HG03159 (cell line): Measurements from ENCODE around the gene RFXANK.
"Not testable (repeated sequence)": the region's sequence is repeated elsewhere in the genome, so short reads cannot be mapped to it uniquely, and the experiment has no call there.

ENCODE experiments used
- ATAC-seq: cut with Tn5 transposase; IDR thresholded peaks from one replicate; pipeline ENCODE4 v1.9.1; 2021; ENCODE audit warnings: mild to moderate bottlenecking, moderate library complexity; ENCODE audit not compliant: unreplicated experiment

Gene RFXANK, protein sequence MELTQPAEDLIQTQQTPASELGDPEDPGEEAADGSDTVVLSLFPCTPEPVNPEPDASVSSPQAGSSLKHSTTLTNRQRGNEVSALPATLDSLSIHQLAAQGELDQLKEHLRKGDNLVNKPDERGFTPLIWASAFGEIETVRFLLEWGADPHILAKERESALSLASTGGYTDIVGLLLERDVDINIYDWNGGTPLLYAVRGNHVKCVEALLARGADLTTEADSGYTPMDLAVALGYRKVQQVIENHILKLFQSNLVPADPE

DNA sequence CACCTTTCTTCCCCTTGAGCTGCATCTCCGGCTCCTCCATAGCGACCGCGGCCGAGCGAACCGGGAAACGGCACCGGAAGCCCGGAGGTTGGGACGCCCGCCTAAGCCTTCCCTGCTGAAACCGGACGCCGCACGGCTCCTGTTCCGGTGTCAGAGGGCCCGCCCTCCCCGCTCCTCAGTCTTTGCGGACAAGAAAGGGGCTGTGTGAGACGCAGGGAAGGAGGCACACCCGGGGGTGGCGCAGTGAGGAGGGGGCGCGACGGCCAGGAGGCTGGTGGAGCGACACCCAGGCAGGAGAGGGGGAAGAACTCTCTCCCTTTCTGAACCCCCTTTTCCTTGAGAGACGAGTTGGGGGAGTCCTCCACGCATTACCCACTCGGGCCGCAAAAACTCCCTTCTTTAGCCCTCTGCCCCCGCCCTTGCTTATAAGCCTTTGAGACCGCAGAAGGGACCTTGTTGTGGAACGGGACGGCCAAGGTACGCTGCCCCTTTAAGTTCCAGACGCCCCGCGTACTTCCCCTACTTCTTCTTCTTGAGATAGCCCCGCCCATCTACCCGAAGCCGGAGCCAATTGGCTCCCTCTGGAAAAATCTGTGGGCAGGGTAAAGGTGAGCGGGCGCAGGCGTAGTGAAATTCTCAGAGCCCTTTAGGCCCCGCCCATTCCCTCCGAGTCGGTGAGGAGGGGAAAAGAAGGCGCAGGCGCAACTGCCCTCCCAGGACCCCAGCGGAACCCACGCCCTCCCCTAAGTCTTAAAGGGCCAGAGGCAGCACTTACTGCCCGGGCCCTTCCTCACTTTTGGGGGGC is at the start of gene RFXANK, which contains the start of gene BORCS8:
Gene RFXANK, plus strand, starts transcription at position 181 of the 805 bp plus-strand sequence. CDS start 1,689 bp downstream, outside the sequence.
Gene BORCS8, minus strand, starts transcription at position 75 of the 805 bp plus-strand sequence. Its CDS starts 35 bp downstream, at position 40.
- peak; percentile 87 for ATAC-seq

- ATAC-seq, result no peak
Measured at GRCh38 chr19:19142347-19142746, 49.7 kb upstream of the RFXANK start.

GRCh38 chr19:19145281-19145680 is 46.8 kb upstream of the RFXANK start:
- ATAC-seq, result no peak

DNA sequence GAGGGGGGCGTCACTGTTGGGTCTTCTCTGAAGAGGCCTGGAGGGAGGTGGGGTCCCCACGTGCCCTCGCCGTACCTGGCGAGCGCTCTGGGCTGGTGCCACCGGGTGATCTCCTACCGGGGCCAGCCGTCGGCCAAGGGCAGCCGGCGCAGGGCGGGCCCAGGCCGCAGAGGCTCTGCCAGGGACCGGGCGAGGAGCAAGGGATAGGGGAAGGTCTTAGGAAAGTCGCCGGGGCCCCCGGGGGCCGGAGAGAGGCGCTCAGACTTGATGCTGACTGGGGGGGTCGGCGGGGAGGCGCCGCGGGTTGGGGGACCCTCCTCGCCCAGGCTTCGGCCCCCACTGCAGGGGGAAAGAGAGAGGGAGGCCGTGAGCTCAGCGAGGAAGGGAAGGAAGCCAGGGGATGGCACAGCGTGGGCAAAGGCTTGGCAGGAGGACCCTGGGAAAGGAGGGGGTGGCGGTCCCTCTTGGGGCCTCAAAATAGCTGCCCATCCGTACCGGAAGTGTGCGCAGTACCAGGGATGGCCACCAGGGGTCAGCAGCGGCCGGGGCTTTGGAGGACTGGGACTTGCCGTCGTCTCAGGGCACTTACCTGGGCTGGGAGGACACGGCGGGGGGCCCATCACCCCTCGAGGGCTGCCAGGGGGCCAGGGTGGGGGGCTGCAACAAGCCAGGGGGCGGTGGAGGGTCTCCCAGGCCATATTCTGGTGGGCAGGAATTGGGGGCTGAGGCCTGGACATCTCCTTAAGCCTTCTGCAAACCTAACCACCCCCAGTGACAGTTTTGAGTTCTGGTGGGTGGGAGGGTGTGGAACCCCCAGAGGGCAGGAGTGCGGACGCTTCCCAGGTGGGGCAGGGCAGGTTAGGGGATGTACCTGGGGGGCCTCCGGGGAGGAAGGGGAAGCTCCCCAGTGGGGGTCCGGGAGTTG is 46.1 kb upstream of the RFXANK start:
- no peak for ATAC-seq

GRCh38 chr19:19146865-19147264 is 45.2 kb upstream of the RFXANK start:
- no peak for ATAC-seq

DNA sequence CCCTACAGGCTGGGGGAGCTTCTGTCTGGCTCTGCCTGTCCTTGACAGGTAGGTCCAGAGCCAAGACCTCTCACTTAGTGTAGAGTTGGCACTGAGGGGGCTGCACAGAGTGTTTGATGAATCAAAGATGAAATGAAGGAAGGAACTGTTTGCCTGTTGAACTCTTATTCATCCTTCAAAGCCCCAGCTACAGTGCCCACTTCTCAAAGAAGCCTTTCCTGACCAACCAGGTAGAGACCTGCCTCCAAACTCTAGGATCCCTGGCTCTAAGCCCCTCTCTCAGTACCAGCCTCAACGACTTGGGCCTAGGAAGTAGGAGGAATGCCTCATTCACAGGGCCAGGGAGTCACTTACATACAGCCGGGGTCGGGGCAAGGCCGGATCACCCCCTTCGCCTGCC is 44.7 kb upstream of the RFXANK start:
- ATAC-seq, result no peak

- not testable (repeated sequence) for ATAC-seq
Measured at GRCh38 chr19:19148504-19148903, 43.6 kb upstream of the RFXANK start.

- no peak for ATAC-seq
Measured at GRCh38 chr19:19149435-19149834, 42.6 kb upstream of the RFXANK start.

DNA sequence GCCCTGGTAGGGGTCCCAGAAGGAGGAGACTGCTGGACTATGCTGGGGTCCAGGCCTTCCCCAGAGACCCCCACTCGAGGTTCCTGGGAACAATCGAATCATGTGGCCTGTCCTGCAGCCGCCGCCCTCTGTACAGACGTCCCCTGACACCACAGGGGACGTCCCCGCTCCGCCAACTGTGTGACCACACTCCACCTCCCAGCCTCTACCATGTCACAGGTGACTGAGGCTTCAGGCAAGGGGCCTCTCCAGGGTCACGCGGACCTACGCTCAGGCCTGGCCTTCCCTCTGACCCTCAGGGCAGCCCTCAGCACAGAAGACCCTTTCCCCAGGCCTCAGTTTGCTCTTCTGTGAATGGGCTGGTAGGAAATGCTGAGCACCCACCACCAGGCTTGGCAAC is 40.6 kb upstream of the RFXANK start:
- ATAC-seq, result no peak

- ATAC-seq, result no peak
Measured at GRCh38 chr19:19152668-19153384, 39.2 kb upstream of the RFXANK start.

DNA sequence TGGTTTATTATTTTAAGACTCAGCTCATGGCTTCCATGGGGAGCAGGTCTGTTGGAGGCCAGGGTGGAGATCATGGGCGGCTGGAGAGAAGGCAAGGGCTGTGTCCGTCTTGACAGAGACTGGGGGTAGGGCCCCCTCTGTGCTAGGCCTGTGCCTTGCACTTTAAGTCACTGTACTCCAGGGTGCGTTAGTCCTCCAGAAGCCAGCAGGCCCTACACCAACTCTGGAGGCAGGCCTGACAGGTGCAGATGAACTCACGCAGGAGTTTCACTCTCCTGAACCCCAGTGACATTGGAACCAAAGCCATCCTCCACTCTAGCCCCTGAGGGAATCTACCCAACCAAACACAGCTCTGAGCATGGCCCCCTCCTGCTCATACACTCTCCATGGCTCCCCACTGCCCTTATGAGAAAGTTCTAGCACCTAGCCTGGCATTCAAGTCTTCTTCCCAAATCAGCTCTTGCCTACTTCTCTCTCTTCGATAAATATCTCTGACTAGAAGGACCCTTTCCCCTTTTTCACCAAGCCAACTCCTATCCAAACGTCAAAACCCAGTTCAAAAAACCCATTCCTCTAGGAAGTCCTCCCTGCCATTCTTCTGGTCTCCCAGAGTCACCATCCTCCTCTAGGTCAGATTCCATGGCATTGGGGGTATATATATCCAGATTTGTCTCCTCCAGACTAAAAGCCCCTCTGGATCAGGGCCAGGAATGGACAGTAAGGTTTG is 37.1 kb upstream of the RFXANK start:
- ATAC-seq, result no peak

DNA sequence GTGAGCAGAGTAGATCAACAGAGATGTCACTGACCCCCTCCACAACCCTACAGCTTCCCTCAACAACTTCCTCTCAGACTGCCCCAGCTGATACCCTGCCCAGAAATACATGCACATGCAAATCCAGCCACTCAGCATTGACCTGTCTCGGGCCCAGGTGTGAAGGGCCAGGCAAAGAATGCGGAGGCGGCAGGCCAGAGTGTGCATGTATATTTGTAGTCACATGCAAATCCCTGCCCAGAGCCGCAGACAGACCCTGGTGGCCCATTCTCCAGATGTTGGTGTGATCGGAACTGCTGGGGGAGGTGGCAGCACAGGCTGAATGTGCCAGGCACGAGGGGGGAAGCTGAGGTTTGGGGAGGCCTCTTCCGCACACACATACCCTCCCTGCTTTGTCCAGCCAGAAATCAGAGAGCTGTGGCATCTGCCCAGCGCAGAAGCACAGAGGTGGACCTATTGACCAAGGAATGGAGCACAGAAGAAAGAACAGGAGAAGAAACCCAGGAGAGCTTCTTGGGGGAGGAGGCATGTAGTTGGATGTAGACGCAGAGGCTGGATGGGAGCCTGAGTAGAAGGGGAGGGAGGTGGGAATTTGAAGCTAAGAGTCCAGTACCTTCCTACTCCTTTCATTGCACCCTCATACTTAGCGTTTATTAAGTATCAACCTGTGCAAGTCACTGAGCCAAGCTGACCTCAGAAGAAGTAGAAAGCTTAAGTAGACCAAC is 36.4 kb upstream of the RFXANK start:
- no peak for ATAC-seq

- no peak for ATAC-seq
Measured at GRCh38 chr19:19157808-19158207, 34.2 kb upstream of the RFXANK start.

DNA sequence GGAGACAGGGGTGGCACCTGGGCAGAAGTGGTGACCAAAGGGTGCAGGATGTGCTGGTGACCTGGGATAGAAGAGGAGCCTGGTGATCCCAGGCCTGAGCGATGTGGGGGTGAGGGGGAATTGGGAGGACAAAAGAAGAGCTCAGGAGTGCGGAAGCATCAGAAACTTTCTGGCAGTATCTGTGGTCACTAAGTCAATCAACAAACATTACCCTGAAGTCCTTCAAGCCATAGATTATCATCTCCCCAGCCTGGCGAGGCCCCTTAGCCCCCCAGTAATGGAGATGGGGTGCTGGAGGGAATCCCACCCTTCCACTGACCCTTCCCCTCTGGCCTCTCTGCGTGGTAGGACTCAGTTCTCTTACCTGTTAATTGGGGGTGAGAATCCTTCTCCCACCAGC is 32.5 kb upstream of the RFXANK start:
- no peak for ATAC-seq

GRCh38 chr19:19160461-19161035 is 31.5 kb upstream of the RFXANK start:
- peak; percentile 48 for ATAC-seq

- no peak for ATAC-seq
Measured at GRCh38 chr19:19162495-19162894, 29.6 kb upstream of the RFXANK start.

DNA sequence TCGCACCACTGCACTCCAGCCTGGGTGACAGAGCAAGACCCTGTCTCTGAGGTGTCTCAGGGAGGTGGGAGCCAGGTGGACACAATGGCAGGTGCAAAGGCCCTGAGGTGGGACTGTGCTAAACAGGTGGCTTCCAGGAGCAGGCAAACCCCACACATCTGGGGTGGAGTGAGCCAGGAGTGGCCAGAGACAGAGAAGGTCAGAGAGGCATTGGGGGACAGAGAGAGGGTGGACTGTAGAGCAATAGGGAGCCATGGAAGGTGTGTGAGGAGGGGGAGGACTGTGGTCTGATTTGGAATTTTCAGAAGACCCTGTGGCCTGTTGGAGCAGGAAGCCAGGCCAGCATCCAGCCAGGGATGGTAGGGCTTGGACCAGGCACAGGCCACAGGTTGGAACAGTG is 26.7 kb upstream of the RFXANK start:
- ATAC-seq, result no peak

DNA sequence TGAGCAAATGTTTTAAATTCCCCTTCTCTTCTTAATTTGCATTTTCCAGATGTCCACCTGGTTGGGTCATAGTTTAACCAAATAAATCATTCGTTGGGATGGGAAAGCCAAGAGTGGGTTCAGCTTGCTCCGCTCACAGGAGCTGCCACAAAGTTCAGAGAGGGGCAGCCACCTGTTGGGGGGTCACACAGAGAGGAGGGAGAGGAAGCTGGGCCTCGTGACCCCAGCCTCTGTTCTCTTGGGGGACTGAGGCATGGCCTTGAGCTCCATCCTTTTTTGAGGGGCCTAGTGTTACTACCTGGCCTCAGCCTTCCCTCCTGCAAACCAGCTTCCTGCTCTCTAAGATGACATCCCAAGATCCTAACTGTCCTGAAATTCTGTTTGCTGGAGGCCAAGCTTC is 24.4 kb upstream of the RFXANK start:
- ATAC-seq, result no peak
